NCI-H345 (cell line): Measurements from ENCODE around the gene MON1A.

Experiments
- DNase-seq: peaks from one replicate; lab custom pipeline; 2025; lab: John Stamatoyannopoulos, UW

The MON1A gene

GRCh38 chr3:49889296-49889695, 40.3 kb downstream of the MON1A start:
- DNase-seq = no peak

- DNase-seq = no peak
Measured at GRCh38 chr3:49886922-49887265, 42.7 kb downstream of the MON1A start.

GRCh38 chr3:49883998-49884397, 45.6 kb downstream of the MON1A start:
- DNase-seq = no peak

- DNase-seq = no peak
Measured at GRCh38 chr3:49882166-49882565, 47.4 kb downstream of the MON1A start.

GRCh38 chr3:49880581-49881315, 48.9 kb downstream of the MON1A start:
- DNase-seq = no peak

- no peak for DNase-seq
Measured at GRCh38 chr3:49879721-49880120, 49.9 kb downstream of the MON1A start.

- DNase-seq = no peak
Measured at GRCh38 chr3:49878686-49879085, 50.9 kb downstream of the MON1A start.

- no peak for DNase-seq
Measured at GRCh38 chr3:49877716-49878115, 51.9 kb downstream of the MON1A start.

GRCh38 chr3:49876567-49876966, 53.0 kb downstream of the MON1A start:
- no peak for DNase-seq

- no peak for DNase-seq
Measured at GRCh38 chr3:49873623-49874022, 56.0 kb downstream of the MON1A start.

GRCh38 chr3:49872801-49873281, 56.8 kb downstream of the MON1A start:
- DNase-seq = no peak

- no peak for DNase-seq
Measured at GRCh38 chr3:49871531-49872153, 58.0 kb downstream of the MON1A start.

GRCh38 chr3:49869525-49870126, 60.0 kb downstream of the MON1A start, which contains the start of gene CAMKV:
TSS of gene CAMKV (minus strand) at chr3:49869906. CDS start at chr3:49862388, 7,518 bp downstream.
- DNase-seq = peak; percentile 2

- DNase-seq = no peak
Measured at GRCh38 chr3:49868862-49869466, 60.6 kb downstream of the MON1A start.

- DNase-seq = no peak
Measured at GRCh38 chr3:49867871-49868321, 61.7 kb downstream of the MON1A start.

- no peak for DNase-seq
Measured at GRCh38 chr3:49867400-49867799, 62.2 kb downstream of the MON1A start.

- no peak for DNase-seq
Measured at GRCh38 chr3:49865198-49865784, 64.3 kb downstream of the MON1A start.

GRCh38 chr3:49864505-49864904, 65.1 kb downstream of the MON1A start:
- no peak for DNase-seq

GRCh38 chr3:49859576-49860305, 69.9 kb downstream of the MON1A start:
- no peak for DNase-seq
